K562 (cell line): Measurements from ENCODE around the gene KCNJ2. TPM values are rescaled to one million over a fixed set of nuclear protein-coding genes. Genes with fewer than 3 reads are reported as not detected.

Experiments
- ATF2 ChIP-seq: sonication (generic); formaldehyde crosslinking; IDR thresholded peaks from 2 replicates; pipeline ENCODE4 v1.8.1; 2022; ENCODE audit warnings: missing genetic modification reagents
- TCF7 ChIP-seq: sonication (generic); IDR thresholded peaks from 2 replicates; pipeline ENCODE4 v1.6.1; 2016; ENCODE audit warnings: antibody characterized with exemption, borderline replicate concordance
- ZBTB1 ChIP-seq: sonication (generic); formaldehyde crosslinking; IDR thresholded peaks from 2 replicates; pipeline ENCODE4 v1.8.1; 2023; ENCODE audit warnings: missing genetic modification reagents, low read depth, mild to moderate bottlenecking, borderline replicate concordance
- ZNF134 ChIP-seq: fragments of 250-450 bp; sonication (Bioruptor Pico); conservative IDR thresholded peaks from 2 replicates; pipeline ENCODE4 v1.4.0; 2020
- ZNF184 ChIP-seq: sonication (generic); formaldehyde crosslinking; IDR thresholded peaks from 2 replicates; pipeline ENCODE4 v1.5.0; 2020; ENCODE audit warnings: missing genetic modification reagents
- polyA plus RNA-seq, 8 experiments: library from polyadenylated mRNA; depleted of rRNA in 4 of 8; stranded (reverse) in 5 of 8; unstranded in 3 of 8; fragments of >200 nt; fragmentation: Nextera tagmentation in 2 of 8; fragmentation: Illumina TruSeq in 1 of 8; extraction: Ambion mirVana in 2 of 8; extraction: Trizol in 1 of 8; gene quantifications; 2 replicates each; pipeline versions ENCODE4 v1.2.1 to v1.2.3, GENCODE V29; 2011 to 2014; ENCODE audit warnings: inconsistent platforms in 1 of 8, missing spikeins in 1 of 8
- total RNA-seq, 7 experiments: library from RNA; depleted of rRNA in 6 of 7; stranded (reverse); fragments of >200 nt in 6 of 7; fragmentation: Illumina TruSeq in 2 of 7; extraction: Trizol in 2 of 7; gene quantifications; 2 replicates each; pipeline versions ENCODE4 v1.2.1 to v1.2.3, GENCODE V29; 2011 to 2021; ENCODE audit warnings: low replicate concordance in 1 of 7
- TF ChIP-seq, protein P1 (sequence below): sonication (generic); formaldehyde crosslinking; IDR thresholded peaks from 2 replicates; pipeline ENCODE4 v1.8.0; 2023; ENCODE audit warnings: mild to moderate bottlenecking, missing genetic modification reagents
- TF ChIP-seq, protein P2 (sequence below), 2 experiments: fragments of 450-650 bp; IDR thresholded peaks; 2 replicates each; pipeline ENCODE4 v1.6.1; 2016; ENCODE audit warnings: mild to moderate bottlenecking in 2 of 2, borderline replicate concordance in 1 of 2, low read depth in 1 of 2, moderate library complexity in 1 of 2
- TF ChIP-seq, protein P3 (sequence below): fragments of 450-650 bp; IDR thresholded peaks from 2 replicates; pipeline ENCODE4 v1.6.1; 2016; ENCODE audit warnings: low read depth, mild to moderate bottlenecking, moderate library complexity

The KCNJ2 gene
- total and polyA plus RNA-seq, 9 of the 15 experiments (the other 6 are each of a cell fraction or from before 2014, with no cell fraction given) = not detected

GRCh38 chr17:70153210-70153609, 16.1 kb upstream of the KCNJ2 start (continued):
- TF ChIP-seq, protein P1, sequence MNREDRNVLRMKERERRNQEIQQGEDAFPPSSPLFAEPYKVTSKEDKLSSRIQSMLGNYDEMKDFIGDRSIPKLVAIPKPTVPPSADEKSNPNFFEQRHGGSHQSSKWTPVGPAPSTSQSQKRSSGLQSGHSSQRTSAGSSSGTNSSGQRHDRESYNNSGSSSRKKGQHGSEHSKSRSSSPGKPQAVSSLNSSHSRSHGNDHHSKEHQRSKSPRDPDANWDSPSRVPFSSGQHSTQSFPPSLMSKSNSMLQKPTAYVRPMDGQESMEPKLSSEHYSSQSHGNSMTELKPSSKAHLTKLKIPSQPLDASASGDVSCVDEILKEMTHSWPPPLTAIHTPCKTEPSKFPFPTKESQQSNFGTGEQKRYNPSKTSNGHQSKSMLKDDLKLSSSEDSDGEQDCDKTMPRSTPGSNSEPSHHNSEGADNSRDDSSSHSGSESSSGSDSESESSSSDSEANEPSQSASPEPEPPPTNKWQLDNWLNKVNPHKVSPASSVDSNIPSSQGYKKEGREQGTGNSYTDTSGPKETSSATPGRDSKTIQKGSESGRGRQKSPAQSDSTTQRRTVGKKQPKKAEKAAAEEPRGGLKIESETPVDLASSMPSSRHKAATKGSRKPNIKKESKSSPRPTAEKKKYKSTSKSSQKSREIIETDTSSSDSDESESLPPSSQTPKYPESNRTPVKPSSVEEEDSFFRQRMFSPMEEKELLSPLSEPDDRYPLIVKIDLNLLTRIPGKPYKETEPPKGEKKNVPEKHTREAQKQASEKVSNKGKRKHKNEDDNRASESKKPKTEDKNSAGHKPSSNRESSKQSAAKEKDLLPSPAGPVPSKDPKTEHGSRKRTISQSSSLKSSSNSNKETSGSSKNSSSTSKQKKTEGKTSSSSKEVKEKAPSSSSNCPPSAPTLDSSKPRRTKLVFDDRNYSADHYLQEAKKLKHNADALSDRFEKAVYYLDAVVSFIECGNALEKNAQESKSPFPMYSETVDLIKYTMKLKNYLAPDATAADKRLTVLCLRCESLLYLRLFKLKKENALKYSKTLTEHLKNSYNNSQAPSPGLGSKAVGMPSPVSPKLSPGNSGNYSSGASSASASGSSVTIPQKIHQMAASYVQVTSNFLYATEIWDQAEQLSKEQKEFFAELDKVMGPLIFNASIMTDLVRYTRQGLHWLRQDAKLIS (CRISPR knock-in tag) = no peak
- TF ChIP-seq, protein P2, sequence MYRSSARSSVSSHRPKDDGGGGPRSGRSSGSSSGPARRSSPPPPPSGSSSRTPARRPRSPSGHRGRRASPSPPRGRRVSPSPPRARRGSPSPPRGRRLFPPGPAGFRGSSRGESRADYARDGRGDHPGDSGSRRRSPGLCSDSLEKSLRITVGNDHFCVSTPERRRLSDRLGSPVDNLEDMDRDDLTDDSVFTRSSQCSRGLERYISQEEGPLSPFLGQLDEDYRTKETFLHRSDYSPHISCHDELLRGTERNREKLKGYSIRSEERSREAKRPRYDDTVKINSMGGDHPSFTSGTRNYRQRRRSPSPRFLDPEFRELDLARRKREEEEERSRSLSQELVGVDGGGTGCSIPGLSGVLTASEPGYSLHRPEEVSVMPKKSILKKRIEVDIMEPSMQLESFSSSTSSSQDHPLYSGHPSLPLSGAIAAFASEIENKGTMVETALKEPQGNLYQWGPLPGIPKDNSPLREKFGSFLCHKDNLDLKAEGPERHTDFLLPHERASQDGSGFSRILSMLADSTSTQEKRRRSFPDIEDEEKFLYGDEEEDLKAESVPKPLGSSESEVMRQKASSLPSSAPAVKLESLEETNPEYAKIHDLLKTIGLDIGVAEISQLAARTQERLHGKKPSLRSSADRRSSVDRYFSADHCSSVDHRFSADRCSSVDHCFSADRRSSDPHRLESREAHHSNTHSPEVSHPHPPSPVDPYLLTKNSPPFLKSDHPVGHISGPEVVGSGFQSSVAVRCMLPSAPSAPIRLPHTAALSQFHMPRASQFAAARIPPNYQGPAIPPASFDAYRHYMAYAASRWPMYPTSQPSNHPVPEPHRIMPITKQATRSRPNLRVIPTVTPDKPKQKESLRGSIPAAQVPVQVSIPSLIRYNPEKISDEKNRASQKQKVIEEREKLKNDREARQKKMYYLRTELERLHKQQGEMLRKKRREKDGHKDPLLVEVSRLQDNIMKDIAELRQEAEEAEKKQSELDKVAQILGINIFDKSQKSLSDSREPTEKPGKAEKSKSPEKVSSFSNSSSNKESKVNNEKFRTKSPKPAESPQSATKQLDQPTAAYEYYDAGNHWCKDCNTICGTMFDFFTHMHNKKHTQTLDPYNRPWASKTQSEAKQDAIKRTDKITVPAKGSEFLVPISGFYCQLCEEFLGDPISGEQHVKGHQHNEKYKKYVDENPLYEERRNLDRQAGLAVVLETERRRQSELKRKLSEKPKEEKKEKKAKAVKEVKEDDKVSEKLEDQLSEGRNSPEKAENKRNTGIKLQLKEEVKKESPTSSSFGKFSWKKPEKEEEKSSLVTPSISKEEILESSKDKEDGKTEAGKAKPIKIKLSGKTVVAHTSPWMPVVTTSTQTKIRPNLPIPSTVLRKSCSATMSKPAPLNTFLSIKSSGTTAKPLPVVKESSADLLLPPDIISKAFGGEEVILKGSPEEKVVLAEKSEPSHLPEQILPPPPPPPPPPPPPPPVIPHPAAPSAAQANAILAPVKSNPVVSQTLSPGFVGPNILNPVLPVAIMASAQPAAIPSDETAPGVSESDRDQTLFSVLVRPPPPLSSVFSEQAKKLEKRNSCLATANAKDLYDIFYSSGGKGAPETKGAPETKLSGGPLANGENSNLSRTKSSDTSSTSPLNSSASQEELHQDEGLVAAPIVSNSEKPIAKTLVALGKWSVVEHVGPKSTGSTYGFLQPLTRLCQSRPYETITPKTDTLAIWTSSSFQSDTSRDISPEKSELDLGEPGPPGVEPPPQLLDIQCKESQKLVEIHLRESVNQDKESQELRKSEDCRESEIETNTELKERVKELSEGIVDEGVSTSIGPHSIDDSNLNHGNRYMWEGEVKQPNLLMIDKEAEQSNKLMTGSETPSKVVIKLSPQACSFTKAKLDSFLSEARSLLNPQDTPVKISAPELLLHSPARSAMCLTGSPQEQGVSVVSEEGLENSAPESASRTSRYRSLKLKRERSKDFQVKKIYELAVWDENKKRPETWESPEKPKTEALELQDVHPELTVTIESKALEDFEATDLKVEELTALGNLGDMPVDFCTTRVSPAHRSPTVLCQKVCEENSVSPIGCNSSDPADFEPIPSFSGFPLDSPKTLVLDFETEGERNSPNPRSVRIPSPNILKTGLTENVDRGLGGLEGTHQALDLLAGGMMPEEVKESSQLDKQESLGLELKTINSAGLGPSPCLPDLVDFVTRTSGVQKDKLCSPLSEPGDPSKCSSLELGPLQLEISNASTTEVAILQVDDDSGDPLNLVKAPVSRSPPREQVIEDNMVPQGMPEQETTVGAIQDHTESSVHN (IDR thresholded peaks at IDR 0.05; ENCODE audit: borderline replicate concordance in 1 of 2, low read depth in 1 of 2) = no peak
- no peak for TF ChIP-seq ZBTB1 (CRISPR knock-in tag)
- no peak for TF ChIP-seq ZNF134
- no peak for TF ChIP-seq TCF7
- no peak for TF ChIP-seq ATF2 (CRISPR knock-in tag)
- no peak for TF ChIP-seq ZNF184 (CRISPR knock-in tag)
- TF ChIP-seq, protein P3, sequence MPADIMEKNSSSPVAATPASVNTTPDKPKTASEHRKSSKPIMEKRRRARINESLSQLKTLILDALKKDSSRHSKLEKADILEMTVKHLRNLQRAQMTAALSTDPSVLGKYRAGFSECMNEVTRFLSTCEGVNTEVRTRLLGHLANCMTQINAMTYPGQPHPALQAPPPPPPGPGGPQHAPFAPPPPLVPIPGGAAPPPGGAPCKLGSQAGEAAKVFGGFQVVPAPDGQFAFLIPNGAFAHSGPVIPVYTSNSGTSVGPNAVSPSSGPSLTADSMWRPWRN = no peak
